Esophagus (tissue), 2 donors: ENCODE results near the gene ITIH5. TPM values are rescaled to one million over a fixed set of nuclear protein-coding genes. Genes with fewer than 3 reads are reported as not detected.
"Not testable (repeated sequence)": the region's sequence is repeated elsewhere in the genome, so short reads cannot be mapped to it uniquely, and the experiment has no call there.

Experiments
- H3K27ac ChIP-seq, 2 donors: one replicate each; pipeline ENCODE4 v1.5.1; 2013; ENCODE audit warnings: low read depth in 2 of 2, mild to moderate bottlenecking in 2 of 2, inconsistent platforms in 1 of 2, low read length in 1 of 2, moderate library complexity in 1 of 2
- H3K27me3 ChIP-seq, 2 donors: one replicate each; pipeline ENCODE4 v1.6.1; 2013; ENCODE audit warnings: low read length in 2 of 2, control low read depth in 1 of 2, mild to moderate bottlenecking in 1 of 2; ENCODE audit not compliant: insufficient read depth in 2 of 2, control insufficient read depth in 1 of 2
- H3K36me3 ChIP-seq, 2 donors: one replicate each; pipeline ENCODE4 v1.6.1; 2013; ENCODE audit warnings: low read length in 1 of 2; ENCODE audit not compliant: control insufficient read depth in 2 of 2, insufficient read depth in 2 of 2
- H3K4me1 ChIP-seq, 2 donors: one replicate each; pipeline ENCODE4 v1.6.1; 2013; ENCODE audit warnings: low read length in 1 of 2; ENCODE audit not compliant: control insufficient read depth in 2 of 2, insufficient read depth in 2 of 2
- H3K4me3 ChIP-seq, 2 donors: one replicate each; pipeline ENCODE4 v1.5.1; 2013; ENCODE audit warnings: low read length in 2 of 2, mild to moderate bottlenecking in 2 of 2, low read depth in 1 of 2, moderate library complexity in 1 of 2
- H3K9me3 ChIP-seq, 2 donors: one replicate each; pipeline ENCODE4 v1.6.1; 2013; ENCODE audit warnings: mild to moderate bottlenecking in 2 of 2, low read depth in 1 of 2, low read length in 1 of 2, moderate library complexity in 1 of 2; ENCODE audit not compliant: control insufficient read depth in 2 of 2, insufficient read depth in 1 of 2
- WGBS, 2 donors: extraction: QIAGEN DNeasy Blood & Tissue Kit; methylation state at CpG; one replicate each; pipeline ENCODE4 v1.1.7; 2013; 5-methylcytosine and 5-hydroxymethylcytosine counted together
- polyA plus RNA-seq, 2 donors: library from polyadenylated mRNA; stranded (reverse); fragments of 200-250 nt; gene quantifications; one replicate each; pipeline ENCODE4 v1.2.3, GENCODE V29; 2013
- donor health status: healthy with polysubstance abuse.
- donor health status: Bipolar disorder and iron deficiency.

Gene ITIH5
- polyA plus RNA-seq, 2 donors: 2.6 to 4.4 TPM

- not testable (repeated sequence) for H3K27ac ChIP-seq, H3K27me3 ChIP-seq, H3K4me3 ChIP-seq, H3K4me1 ChIP-seq, H3K36me3 ChIP-seq
- peaks cover 3 to 11% of the 10 kb centered on the region in 2 donors for H3K9me3 ChIP-seq
- WGBS, 2 donors: 61% methylated on average over 3 of the region's 3 CpGs
Measured at GRCh38 chr10:7690885-7691597, 24.3 kb upstream of the ITIH5 start.

GRCh38 chr10:7689591-7689990 is 22.8 kb upstream of the ITIH5 start:
- H3K4me1 ChIP-seq: no peaks in the 10 kb centered on the region
- H3K4me3 ChIP-seq: no peak overlapping the region
- H3K27ac ChIP-seq: no peak overlapping the region
- H3K27me3 ChIP-seq: no peaks in the 10 kb centered on the region
- no peaks in the 10 kb centered on the region for H3K36me3 ChIP-seq
- peaks cover 3 to 11% of the 10 kb centered on the region in 2 donors for H3K9me3 ChIP-seq

GRCh38 chr10:7687228-7687907 is 20.6 kb upstream of the ITIH5 start:
- no peak overlapping the region for H3K4me3 ChIP-seq
- H3K36me3 ChIP-seq: no peaks in the 10 kb centered on the region
- H3K27me3 ChIP-seq: no peaks in the 10 kb centered on the region
- WGBS, 2 donors: 23 to 24% methylated on average over 20 of the region's 20 CpGs
- H3K4me1 ChIP-seq: no peaks in the 10 kb centered on the region
- H3K9me3 ChIP-seq: peaks cover 3 to 10% of the 10 kb centered on the region in 2 donors
- no peak overlapping the region for H3K27ac ChIP-seq

GRCh38 chr10:7686351-7687171 is 19.8 kb upstream of the ITIH5 start:
- 50 to 56% methylated on average over 13 of the region's 13 CpGs for WGBS, 2 donors
- H3K9me3 ChIP-seq: peaks cover 3 to 5% of the 10 kb centered on the region in 2 donors
- no peak overlapping the region for H3K27ac ChIP-seq
- no peaks in the 10 kb centered on the region for H3K27me3 ChIP-seq
- H3K4me3 ChIP-seq: no peak overlapping the region
- no peaks in the 10 kb centered on the region for H3K36me3 ChIP-seq
- H3K4me1 ChIP-seq: no peaks in the 10 kb centered on the region

GRCh38 chr10:7680078-7680477 is 13.3 kb upstream of the ITIH5 start:
- H3K4me1 ChIP-seq, H3K27me3 ChIP-seq, H3K36me3 ChIP-seq, H3K27ac ChIP-seq, H3K4me3 ChIP-seq, H3K9me3 ChIP-seq: not testable (repeated sequence)
- 53 to 60% methylated on average over 5 of the region's 5 CpGs for WGBS, 2 donors

- no peaks in the 10 kb centered on the region for H3K9me3 ChIP-seq
- no peak overlapping the region for H3K27ac ChIP-seq
- no peaks in the 10 kb centered on the region for H3K27me3 ChIP-seq
- H3K36me3 ChIP-seq: no peaks in the 10 kb centered on the region
- no peak overlapping the region for H3K4me3 ChIP-seq
- no peaks in the 10 kb centered on the region for H3K4me1 ChIP-seq
- 78 to 81% methylated on average over 1 of the region's 1 CpG for WGBS, 2 donors
Measured at GRCh38 chr10:7679256-7679655, 12.5 kb upstream of the ITIH5 start.

- 80 to 88% methylated on average over 23 of the region's 23 CpGs for WGBS, 2 donors
- H3K27ac ChIP-seq: no peak overlapping the region
Measured at GRCh38 chr10:7672341-7673134, 5.8 kb upstream of the ITIH5 start.

GRCh38 chr10:7670157-7670556 is 3.4 kb upstream of the ITIH5 start:
- Histone ChIP-seq H3K27ac (no peak overlapping the region), H3K4me3 (no peak overlapping the region), H3K36me3 (no peaks in the 10 kb centered on the region), H3K27me3 (peaks cover 0 to 3% of the 10 kb centered on the region in 2 donors), H3K9me3 (no peaks in the 10 kb centered on the region), H3K4me1 (no peaks in the 10 kb centered on the region)
- WGBS, 2 donors: 81 to 85% methylated on average over 3 of the region's 3 CpGs

More at GRCh38 chr10:7672341-7673134, 5.8 kb upstream of the ITIH5 start:
- no peak overlapping the region for H3K4me3 ChIP-seq
- H3K9me3 ChIP-seq: no peaks in the 10 kb centered on the region
- no peaks in the 10 kb centered on the region for H3K4me1 ChIP-seq
- H3K27me3 ChIP-seq: peaks cover 0 to 3% of the 10 kb centered on the region in 2 donors
- H3K36me3 ChIP-seq: no peaks in the 10 kb centered on the region
